Neural cell (in vitro differentiated cells): ENCODE measurements around the gene KCNJ10. TPM values are rescaled to one million over a fixed set of nuclear protein-coding genes. Genes with fewer than 3 reads are reported as not detected.

ENCODE experiments used
- H2AFZ ChIP-seq: fragments of 200-600, 300-800 bp; sonication (generic), shearing (Covaris generic); 2 replicates; pipeline ENCODE4 v1.6.0; 2014; ENCODE audit warnings: low read depth, mild to moderate bottlenecking, antibody characterized with exemption, low read length, moderate library complexity
- H3F3A ChIP-seq: fragments of 200-600 bp; shearing (Covaris generic); 2 replicates; pipeline ENCODE4 v1.6.1; 2016; ENCODE audit warnings: mild to moderate bottlenecking, moderate library complexity, mixed read lengths, antibody characterized with exemption, low read length; ENCODE audit not compliant: insufficient read depth, poor library complexity, severe bottlenecking
- H3K27ac ChIP-seq: fragments of 200-600, 300-800 bp; sonication (generic), shearing (Covaris generic); 2 replicates; pipeline ENCODE4 v1.5.1; 2014; ENCODE audit warnings: mild to moderate bottlenecking, low read length, moderate library complexity
- H3K27me3 ChIP-seq: fragments of 300-800, 200-600 bp; sonication (generic), shearing (Covaris generic); 2 replicates; pipeline ENCODE4 v1.6.0; 2014; ENCODE audit warnings: mild to moderate bottlenecking, low read depth, low read length, moderate library complexity; ENCODE audit not compliant: insufficient read depth
- H3K36me3 ChIP-seq: fragments of 300-800, 200-600 bp; sonication (generic), shearing (Covaris generic); 2 replicates; pipeline ENCODE4 v1.5.1; 2014; ENCODE audit warnings: mild to moderate bottlenecking, antibody characterized with exemption, low read length, moderate library complexity; ENCODE audit not compliant: insufficient read depth
- H3K4me2 ChIP-seq: fragments of 300-800, 200-600 bp; sonication (generic), shearing (Covaris generic); 2 replicates; pipeline ENCODE4 v1.6.0; 2014; ENCODE audit warnings: mild to moderate bottlenecking, low read length
- H3K4me3 ChIP-seq: fragments of 300-800, 200-600 bp; sonication (generic), shearing (Covaris generic); 2 replicates; pipeline ENCODE4 v1.5.1; 2014; ENCODE audit warnings: mild to moderate bottlenecking, low read length, moderate library complexity
- H3K79me2 ChIP-seq: fragments of 200-600 bp; shearing (Covaris generic); replicated peaks from 2 replicates; pipeline ENCODE4 v1.6.0; 2014; ENCODE audit warnings: mild to moderate bottlenecking, low read length, moderate library complexity; ENCODE audit not compliant: insufficient read depth
- H3K9ac ChIP-seq: fragments of 300-800, 200-600 bp; sonication (generic), shearing (Covaris generic); 2 replicates; pipeline ENCODE4 v1.6.1; 2016; ENCODE audit warnings: mild to moderate bottlenecking, low read length, mixed read lengths
- H3K9me2 ChIP-seq: fragments of 200-600 bp; shearing (Covaris generic); 2 replicates; pipeline ENCODE4 v1.6.1; 2016; ENCODE audit warnings: mild to moderate bottlenecking, low read length, mixed read lengths; ENCODE audit not compliant: insufficient read depth
- H3K9me3 ChIP-seq: fragments of 200-600, 300-800 bp; sonication (generic), shearing (Covaris generic); 2 replicates; pipeline ENCODE4 v1.6.1; 2016; ENCODE audit warnings: mild to moderate bottlenecking, mixed run types, low read length, moderate library complexity, mixed read lengths
- H4K20me1 ChIP-seq: fragments of 200-600 bp; shearing (Covaris generic); 2 replicates; pipeline ENCODE4 v1.6.1; 2016; ENCODE audit warnings: mild to moderate bottlenecking, mixed run types; ENCODE audit not compliant: insufficient read depth
- EP300 ChIP-seq: fragments of 450-650 bp; conservative IDR thresholded peaks from 2 replicates; pipeline ENCODE4 v1.6.1; 2014; ENCODE audit warnings: antibody characterized with exemption, mild to moderate bottlenecking, moderate library complexity; ENCODE audit not compliant: poor library complexity, severe bottlenecking
- EZH2 ChIP-seq: fragments of 200-600, 300-800 bp; shearing (Covaris generic), sonication (generic); IDR thresholded peaks from 2 replicates; pipeline ENCODE4 v1.6.1; 2014; ENCODE audit warnings: antibody characterized with exemption, low read length, borderline replicate concordance, mild to moderate bottlenecking; ENCODE audit not compliant: insufficient read depth, poor library complexity, severe bottlenecking
- MXI1 ChIP-seq: fragments of 450-650 bp; conservative IDR thresholded peaks from 2 replicates; pipeline ENCODE4 v1.6.1; 2014; ENCODE audit warnings: antibody characterized with exemption, mild to moderate bottlenecking; ENCODE audit not compliant: poor library complexity, severe bottlenecking
- POLR2AphosphoS5 ChIP-seq: IDR thresholded peaks from 2 replicates; pipeline ENCODE4 v1.6.1; 2012
- RAD21 ChIP-seq: fragments of 450-650 bp; conservative IDR thresholded peaks from 2 replicates; pipeline ENCODE4 v1.6.1; 2014; ENCODE audit warnings: antibody characterized with exemption, mild to moderate bottlenecking, moderate library complexity
- SMC3 ChIP-seq: fragments of 450-650 bp; conservative IDR thresholded peaks from 2 replicates; pipeline ENCODE4 v1.6.1; 2014; ENCODE audit warnings: antibody characterized with exemption, mild to moderate bottlenecking, moderate library complexity; ENCODE audit not compliant: poor library complexity
- TAF1 ChIP-seq: IDR thresholded peaks from 2 replicates; pipeline ENCODE4 v1.6.1; 2012; ENCODE audit warnings: low read depth
- polyA plus RNA-seq: library from polyadenylated mRNA; depleted of rRNA; stranded (reverse); fragments of >200 nt; gene quantifications from 2 replicates; pipeline ENCODE4 v1.2.3, GENCODE V29; 2014
- TF ChIP-seq, protein P1 (sequence below): IDR thresholded peaks from 2 replicates; pipeline ENCODE4 v1.6.1; 2012; ENCODE audit warnings: borderline replicate concordance
- TF ChIP-seq, protein P2 (sequence below): fragments of 450-650 bp; IDR thresholded peaks from 2 replicates; pipeline ENCODE4 v1.5.1; 2014; ENCODE audit warnings: antibody characterized with exemption, mild to moderate bottlenecking, moderate library complexity; ENCODE audit not compliant: poor library complexity, severe bottlenecking

KCNJ10 gene
- polyA plus RNA-seq, 1 donor from 2014 or later, result not detected

DNA sequence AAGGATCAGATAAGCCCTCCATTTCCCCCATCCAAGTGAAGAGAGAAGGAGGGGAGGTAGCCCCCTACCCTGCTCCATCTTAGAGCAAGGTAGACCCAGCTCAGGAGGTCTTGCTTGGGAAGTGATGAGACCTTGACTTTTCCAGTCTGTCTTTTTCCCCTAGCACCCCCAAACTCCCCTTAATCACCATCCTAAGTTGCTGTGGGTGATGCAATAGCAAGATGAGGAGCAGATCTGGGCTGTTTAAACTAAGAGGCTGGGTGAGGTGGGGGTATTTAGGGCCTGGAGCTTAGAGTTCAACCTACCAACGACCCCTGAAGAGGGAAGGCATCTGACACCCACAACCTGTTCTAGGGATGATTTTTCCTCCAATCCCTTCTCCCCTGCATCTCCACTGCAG, 47.3 kb upstream of the KCNJ10 start:
- Histone ChIP-seq H3K4me3 (no peak overlapping the region), H4K20me1 (no peaks in the 10 kb centered on the region), H3K36me3 (no peaks in the 10 kb centered on the region), H3K79me2 (no peaks in the 10 kb centered on the region), H3K9ac (no peak overlapping the region), H3K9me3 (no peaks in the 10 kb centered on the region), H2AFZ (no peak overlapping the region), H3F3A (no peaks in the 10 kb centered on the region), H3K9me2 (no peaks in the 10 kb centered on the region), H3K27ac (no peak overlapping the region), H3K27me3 (no peaks in the 10 kb centered on the region), H3K4me2 (no peak overlapping the region)
- no peak for TF ChIP-seq SMC3
- TF ChIP-seq TAF1, result no peak
- no peak for TF ChIP-seq RAD21
- TF ChIP-seq EP300, result no peak
- TF ChIP-seq POLR2AphosphoS5, result no peak
- TF ChIP-seq, protein P1, sequence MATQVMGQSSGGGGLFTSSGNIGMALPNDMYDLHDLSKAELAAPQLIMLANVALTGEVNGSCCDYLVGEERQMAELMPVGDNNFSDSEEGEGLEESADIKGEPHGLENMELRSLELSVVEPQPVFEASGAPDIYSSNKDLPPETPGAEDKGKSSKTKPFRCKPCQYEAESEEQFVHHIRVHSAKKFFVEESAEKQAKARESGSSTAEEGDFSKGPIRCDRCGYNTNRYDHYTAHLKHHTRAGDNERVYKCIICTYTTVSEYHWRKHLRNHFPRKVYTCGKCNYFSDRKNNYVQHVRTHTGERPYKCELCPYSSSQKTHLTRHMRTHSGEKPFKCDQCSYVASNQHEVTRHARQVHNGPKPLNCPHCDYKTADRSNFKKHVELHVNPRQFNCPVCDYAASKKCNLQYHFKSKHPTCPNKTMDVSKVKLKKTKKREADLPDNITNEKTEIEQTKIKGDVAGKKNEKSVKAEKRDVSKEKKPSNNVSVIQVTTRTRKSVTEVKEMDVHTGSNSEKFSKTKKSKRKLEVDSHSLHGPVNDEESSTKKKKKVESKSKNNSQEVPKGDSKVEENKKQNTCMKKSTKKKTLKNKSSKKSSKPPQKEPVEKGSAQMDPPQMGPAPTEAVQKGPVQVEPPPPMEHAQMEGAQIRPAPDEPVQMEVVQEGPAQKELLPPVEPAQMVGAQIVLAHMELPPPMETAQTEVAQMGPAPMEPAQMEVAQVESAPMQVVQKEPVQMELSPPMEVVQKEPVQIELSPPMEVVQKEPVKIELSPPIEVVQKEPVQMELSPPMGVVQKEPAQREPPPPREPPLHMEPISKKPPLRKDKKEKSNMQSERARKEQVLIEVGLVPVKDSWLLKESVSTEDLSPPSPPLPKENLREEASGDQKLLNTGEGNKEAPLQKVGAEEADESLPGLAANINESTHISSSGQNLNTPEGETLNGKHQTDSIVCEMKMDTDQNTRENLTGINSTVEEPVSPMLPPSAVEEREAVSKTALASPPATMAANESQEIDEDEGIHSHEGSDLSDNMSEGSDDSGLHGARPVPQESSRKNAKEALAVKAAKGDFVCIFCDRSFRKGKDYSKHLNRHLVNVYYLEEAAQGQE, result no peak
- TF ChIP-seq, protein P2, sequence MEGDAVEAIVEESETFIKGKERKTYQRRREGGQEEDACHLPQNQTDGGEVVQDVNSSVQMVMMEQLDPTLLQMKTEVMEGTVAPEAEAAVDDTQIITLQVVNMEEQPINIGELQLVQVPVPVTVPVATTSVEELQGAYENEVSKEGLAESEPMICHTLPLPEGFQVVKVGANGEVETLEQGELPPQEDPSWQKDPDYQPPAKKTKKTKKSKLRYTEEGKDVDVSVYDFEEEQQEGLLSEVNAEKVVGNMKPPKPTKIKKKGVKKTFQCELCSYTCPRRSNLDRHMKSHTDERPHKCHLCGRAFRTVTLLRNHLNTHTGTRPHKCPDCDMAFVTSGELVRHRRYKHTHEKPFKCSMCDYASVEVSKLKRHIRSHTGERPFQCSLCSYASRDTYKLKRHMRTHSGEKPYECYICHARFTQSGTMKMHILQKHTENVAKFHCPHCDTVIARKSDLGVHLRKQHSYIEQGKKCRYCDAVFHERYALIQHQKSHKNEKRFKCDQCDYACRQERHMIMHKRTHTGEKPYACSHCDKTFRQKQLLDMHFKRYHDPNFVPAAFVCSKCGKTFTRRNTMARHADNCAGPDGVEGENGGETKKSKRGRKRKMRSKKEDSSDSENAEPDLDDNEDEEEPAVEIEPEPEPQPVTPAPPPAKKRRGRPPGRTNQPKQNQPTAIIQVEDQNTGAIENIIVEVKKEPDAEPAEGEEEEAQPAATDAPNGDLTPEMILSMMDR, result no peak
- no peak for TF ChIP-seq EZH2
- TF ChIP-seq MXI1, result no peak

- no peaks in the 10 kb centered on the region for H4K20me1 ChIP-seq
- H3K79me2 ChIP-seq, result no peaks in the 10 kb centered on the region
- no peaks in the 10 kb centered on the region for H3K36me3 ChIP-seq
- no peak overlapping the region for H3K9ac ChIP-seq
- TF ChIP-seq, protein P2, result no peak
- TF ChIP-seq, protein P1, result no peak
- TF ChIP-seq MXI1, result no peak
- no peak for TF ChIP-seq SMC3
- TF ChIP-seq POLR2AphosphoS5, result no peak
- no peak for TF ChIP-seq RAD21
- TF ChIP-seq EP300, result no peak
- TF ChIP-seq TAF1, result no peak
- TF ChIP-seq EZH2, result no peak
- H3K27me3 ChIP-seq, result no peaks in the 10 kb centered on the region
- H2AFZ ChIP-seq, result no peak overlapping the region
- no peak overlapping the region for H3K27ac ChIP-seq
- H3F3A ChIP-seq, result no peaks in the 10 kb centered on the region
- no peaks in the 10 kb centered on the region for H3K9me2 ChIP-seq
- H3K4me3 ChIP-seq, result no peak overlapping the region
- no peaks in the 10 kb centered on the region for H3K9me3 ChIP-seq
- no peak overlapping the region for H3K4me2 ChIP-seq
These were observed 46.6 kb upstream of the KCNJ10 start for GRCh38 chr1:160116283-160117147.
